Endothelial cell of umbilical vein (primary cell): ENCODE results near the gene EDARADD. TPM values are rescaled to one million over a fixed set of nuclear protein-coding genes. Genes with fewer than 3 reads are reported as not detected.

Experiments
- BruUV-seq: library from RNA; stranded (reverse); fragments of 400-500 nt; replicated peaks from 2 replicates; lab custom pipeline; 2021; lab: Mats Ljungman, UMichigan
- CTCF ChIA-PET: fragments of 300-600, 350-600 bp; sonication (Branson Sonifier 250); formaldehyde crosslinking; loops from one replicate; lab custom pipeline; 2021; ENCODE audit warnings: antibody characterized with exemption, inconsistent platforms; lab: Charles Lee
- POLR2A ChIA-PET: fragments of 300-600, 350-600 bp; sonication (Branson Sonifier 250); formaldehyde crosslinking; loops from one replicate; lab custom pipeline; 2021; ENCODE audit warnings: antibody characterized with exemption, inconsistent platforms; lab: Charles Lee
- DNase-seq: peaks from one replicate; pipeline ENCODE4 v3.0.0-alpha.2; 2011; ENCODE audit warnings: low read depth, low spot score
- FAIRE-seq: peaks from 2 replicates; lab custom pipeline; 2011; peaks lifted over from hg19 to GRCh38; lab: Jason Lieb, UNC
- H2AFZ ChIP-seq: 2 replicates; pipeline ENCODE4 v1.6.0; 2012; ENCODE audit warnings: low read depth, low read length, control low read depth, inconsistent platforms
- H3K27ac ChIP-seq: 2 replicates; pipeline ENCODE4 v1.5.1; 2011; ENCODE audit warnings: low read depth, mild to moderate bottlenecking, control low read depth, low read length, moderate library complexity; ENCODE audit not compliant: insufficient read depth
- H3K27me3 ChIP-seq, 2 experiments: 2 replicates each; pipeline versions ENCODE4 v1.6.0 to v1.6.1; 2011; ENCODE audit warnings: low read length in 2 of 2, mixed read lengths in 1 of 2; ENCODE audit not compliant: control insufficient read depth in 2 of 2, insufficient read depth in 2 of 2
- H3K36me3 ChIP-seq, 2 experiments: 2 replicates in 1 of 2; 3 replicates in 1 of 2; pipeline ENCODE4 v1.5.1; 2011; ENCODE audit warnings: low read length in 2 of 2, mild to moderate bottlenecking in 1 of 2, moderate library complexity in 1 of 2; ENCODE audit not compliant: control insufficient read depth in 2 of 2, insufficient read depth in 2 of 2; ENCODE audit errors: extremely low read depth in 1 of 2
- H3K4me1 ChIP-seq: 3 replicates; pipeline ENCODE4 v1.5.1; 2011; ENCODE audit warnings: mild to moderate bottlenecking, low read length; ENCODE audit not compliant: control insufficient read depth, insufficient read depth; ENCODE audit errors: extremely low read depth
- H3K4me2 ChIP-seq: 2 replicates; pipeline ENCODE4 v1.6.1; 2011; ENCODE audit warnings: low read length, control low read depth, mixed read lengths; ENCODE audit not compliant: insufficient read depth
- H3K4me3 ChIP-seq, 3 experiments: fragments of 200-600 bp in 1 of 3; sonication (generic), shearing (Covaris generic) in 1 of 3; replicated peaks in 1 of 3; 2 replicates each; pipeline ENCODE4 v1.5.1; 2011 to 2016; ENCODE audit warnings: control low read depth in 3 of 3, low read length in 3 of 3, mild to moderate bottlenecking in 2 of 3, inconsistent platforms in 1 of 3, low read depth in 1 of 3, moderate library complexity in 1 of 3; ENCODE audit not compliant: insufficient read depth in 1 of 3
- H3K79me2 ChIP-seq: 2 replicates; pipeline ENCODE4 v1.6.0; 2012; ENCODE audit warnings: low read length, inconsistent platforms; ENCODE audit not compliant: control insufficient read depth, insufficient read depth
- H3K9ac ChIP-seq: replicated peaks from 2 replicates; pipeline ENCODE3; 2011; ENCODE audit warnings: low read length, control low read depth; ENCODE audit not compliant: insufficient read depth; ENCODE audit errors: extremely low read depth
- H3K9me1 ChIP-seq: replicated peaks from 3 replicates; pipeline ENCODE4 v1.6.0; 2011; ENCODE audit warnings: mild to moderate bottlenecking, low read length; ENCODE audit not compliant: control insufficient read depth, insufficient read depth; ENCODE audit errors: extremely low read depth
- H3K9me3 ChIP-seq: replicated peaks from 2 replicates; pipeline ENCODE4 v1.5.1; 2012; ENCODE audit warnings: low read length, inconsistent platforms; ENCODE audit not compliant: control insufficient read depth, insufficient read depth
- H4K20me1 ChIP-seq: replicated peaks from 2 replicates; pipeline ENCODE3; 2011; ENCODE audit warnings: mild to moderate bottlenecking, low read length; ENCODE audit not compliant: control insufficient read depth, insufficient read depth; ENCODE audit errors: extremely low read depth
- CTCF ChIP-seq, 2 donors: IDR thresholded peaks; 1 replicate in 1 of 2; 2 replicates in 1 of 2; pipeline ENCODE4 v1.5.1; 2011; ENCODE audit warnings: low read length in 2 of 2, mild to moderate bottlenecking in 2 of 2, moderate library complexity in 2 of 2, control low read depth in 1 of 2, inconsistent platforms in 1 of 2, low read depth in 1 of 2; ENCODE audit not compliant: insufficient read depth in 1 of 2; ENCODE audit errors: extremely low read depth in 1 of 2
- EZH2 ChIP-seq: IDR thresholded peaks from 2 replicates; pipeline ENCODE4 v1.6.1; 2012; ENCODE audit warnings: borderline replicate concordance, low read depth, mild to moderate bottlenecking, moderate library complexity, low read length, inconsistent platforms; ENCODE audit not compliant: severe bottlenecking
- FOS ChIP-seq: IDR thresholded peaks from 2 replicates; pipeline ENCODE4 v1.6.1; 2011; ENCODE audit warnings: mild to moderate bottlenecking, low read length, moderate library complexity, borderline replicate concordance; ENCODE audit not compliant: insufficient read depth
- GATA2 ChIP-seq: IDR thresholded peaks from 2 replicates; pipeline ENCODE4 v1.7.0; 2011; ENCODE audit warnings: low read depth, mild to moderate bottlenecking, moderate library complexity, mixed read lengths, low read length; ENCODE audit not compliant: insufficient read length, insufficient read depth
- JUN ChIP-seq: IDR thresholded peaks from 2 replicates; pipeline ENCODE4 v1.6.1; 2011; ENCODE audit warnings: borderline replicate concordance, low read depth; ENCODE audit not compliant: insufficient read length, insufficient read depth
- MAX ChIP-seq: IDR thresholded peaks from 2 replicates; pipeline ENCODE4 v1.6.1; 2011; ENCODE audit not compliant: insufficient read depth, insufficient read length
- MYC ChIP-seq: IDR thresholded peaks from one replicate; pipeline ENCODE4 v1.6.1; 2011; ENCODE audit warnings: mild to moderate bottlenecking, low read depth, low read length
- POLR2A ChIP-seq: IDR thresholded peaks from 2 replicates; pipeline ENCODE4 v1.6.1; 2012; ENCODE audit warnings: low read depth, mild to moderate bottlenecking, control low read depth, low read length
- POLR2AphosphoS5 ChIP-seq: IDR thresholded peaks from 2 replicates; pipeline ENCODE4 v1.6.1; 2012; ENCODE audit warnings: low read depth, mild to moderate bottlenecking, control low read depth, low read length, moderate library complexity; ENCODE audit not compliant: insufficient read depth
- dilution Hi-C: fragments of 300-500 bp; cut with MboI; formaldehyde crosslinking; loops from one replicate; pipeline ENCODE4 v1.15.0; 2019; ENCODE audit warnings: low sequenced_read_pairs; ENCODE audit not compliant: extremely low pct_ligation_motif_present
- intact Hi-C: fragments of 100-400 bp; cut with micrococcal nuclease; formaldehyde crosslinking; loops from one replicate; pipeline ENCODE4 v1.10.0; 2022
- polyA plus RNA-seq, 4 experiments: library from polyadenylated mRNA; depleted of rRNA in 3 of 4; stranded (reverse) in 3 of 4; unstranded in 1 of 4; fragments of >200 nt; gene quantifications; 2 replicates each; pipeline versions ENCODE4 v1.2.1 to v1.2.3, GENCODE V29; 2011 to 2012; ENCODE audit warnings: missing spikeins in 1 of 4
- total RNA-seq: library from RNA; stranded (reverse); gene quantifications from 2 replicates; pipeline ENCODE4 v1.2.3, GENCODE V29; 2021

EDARADD gene
- total and polyA plus RNA-seq, 2 donors (not counting 3 experiments of a cell fraction or from before 2014, with no cell fraction given) = not detected

- no peaks in the 10 kb centered on the region for H3K79me2 ChIP-seq
- no peak overlapping the region for H3K9ac ChIP-seq
- no peak overlapping the region for H3K27ac ChIP-seq
- dilution Hi-C loops (no loop called here), intact Hi-C loops (no loop called here)
- no peaks in the 10 kb centered on the region for H3K9me3 ChIP-seq
- DNase-seq = no peak
- ChIA-PET POLR2A (no interaction called here), CTCF (interaction anchor here (0.8 kb wide), 1 partner anchor 10 kb away, joined by 5 read pairs; no protein-coding TSS in a partner anchor)
- BruUV-seq = no TSS peak
- H3K36me3 ChIP-seq = no peaks in the 10 kb centered on the region
- H2AFZ ChIP-seq = no peak overlapping the region
- H4K20me1 ChIP-seq = no peaks in the 10 kb centered on the region
- FAIRE-seq = no peak
- no peak overlapping the region for H3K4me2 ChIP-seq
- no peaks in the 10 kb centered on the region for H3K9me1 ChIP-seq
- H3K4me3 ChIP-seq = no peak overlapping the region
- no peak for TF ChIP-seq POLR2A
- TF ChIP-seq MAX = no peak
- no peak for TF ChIP-seq JUN
- TF ChIP-seq FOS = no peak
- TF ChIP-seq GATA2 = no peak
- no peak for TF ChIP-seq MYC
- TF ChIP-seq CTCF (IDR thresholded peaks at IDR 0.05; ENCODE audit: extremely low read depth in 1 of 2, insufficient read depth in 1 of 2, low read depth in 1 of 2, low read length in 2 of 2) = no peak
- no peak for TF ChIP-seq EZH2
- no peak for TF ChIP-seq POLR2AphosphoS5
- H3K27me3 ChIP-seq = no peaks in the 10 kb centered on the region
- H3K4me1 ChIP-seq = no peaks in the 10 kb centered on the region
Observed at GRCh38 chr1:236388332-236388731, 5.8 kb upstream of the EDARADD start.
